Glomerular visceral epithelial cell (primary cell): Measurements from ENCODE around the gene CMSS1.
A peak's percentile ranks its signal among the peaks of the same experiment; 100 is the strongest.
"Not testable (repeated sequence)": the region's sequence is repeated elsewhere in the genome, so short reads cannot be mapped to it uniquely, and the experiment has no call there.

ENCODE experiments used
- DNase-seq: peaks from one replicate; pipeline ENCODE4 v3.0.0-alpha.2; 2016; ENCODE audit errors: extremely low spot score

The CMSS1 gene

GRCh38 chr3:100023595-100023994, 205.9 kb downstream of the CMSS1 start:
- DNase-seq: no peak

GRCh38 chr3:100024520-100025303, 207.1 kb downstream of the CMSS1 start:
- DNase-seq: peak; percentile 22

GRCh38 chr3:100027321-100027720, 209.7 kb downstream of the CMSS1 start:
- no peak for DNase-seq

- no peak for DNase-seq
Measured at GRCh38 chr3:100029052-100029451, 211.4 kb downstream of the CMSS1 start.

GRCh38 chr3:100029689-100030088, 212.0 kb downstream of the CMSS1 start:
- no peak for DNase-seq

- DNase-seq: peak; percentile 36
Measured at GRCh38 chr3:100030346-100030745, 212.7 kb downstream of the CMSS1 start.

- no peak for DNase-seq
Measured at GRCh38 chr3:100030914-100031425, 213.3 kb downstream of the CMSS1 start.

- DNase-seq: peak; percentile 72
Measured at GRCh38 chr3:100032243-100032642, 214.6 kb downstream of the CMSS1 start.

GRCh38 chr3:100033184-100033583, 215.5 kb downstream of the CMSS1 start:
- peak; percentile 72 for DNase-seq

GRCh38 chr3:100033903-100034471, 216.3 kb downstream of the CMSS1 start:
- no peak for DNase-seq

- DNase-seq: no peak
Measured at GRCh38 chr3:100039075-100039474, 221.4 kb downstream of the CMSS1 start.

GRCh38 chr3:100040451-100041225, 223.0 kb downstream of the CMSS1 start:
- no peak for DNase-seq

- DNase-seq: peak; percentile 86
Measured at GRCh38 chr3:100041328-100041749, 223.7 kb downstream of the CMSS1 start.

- DNase-seq: peak; percentile 40
Measured at GRCh38 chr3:100042166-100042981, 224.7 kb downstream of the CMSS1 start.

- DNase-seq: no peak
Measured at GRCh38 chr3:100043271-100043670, 225.6 kb downstream of the CMSS1 start.

GRCh38 chr3:100044369-100044768, 226.7 kb downstream of the CMSS1 start:
- no peak for DNase-seq

GRCh38 chr3:100045696-100046095, 228.0 kb downstream of the CMSS1 start:
- peak; percentile 80 for DNase-seq

GRCh38 chr3:100046986-100047385, 229.3 kb downstream of the CMSS1 start:
- no peak for DNase-seq

GRCh38 chr3:100047455-100048141, 229.9 kb downstream of the CMSS1 start:
- peak; percentile 91 for DNase-seq

- no peak for DNase-seq
Measured at GRCh38 chr3:100048248-100048647, 230.6 kb downstream of the CMSS1 start.

- DNase-seq: not testable (repeated sequence)
Measured at GRCh38 chr3:100051513-100051912, 233.9 kb downstream of the CMSS1 start.
